ENCODE measurements around the gene C7orf57. TPM values are rescaled to one million over a fixed set of nuclear protein-coding genes. Genes with fewer than 3 reads are reported as not detected.

Gene C7orf57
- total RNA-seq, 1 experiment from 2014 or later: 0.15 TPM

- peaks cover 7 to 23% of the 10 kb centered on the region in 2 experiments; a peak in 2 of 4 replicates for H3K36me3 ChIP-seq (ENCODE audit: control insufficient read depth in 1 of 2, insufficient read depth in 2 of 2, low read length in 2 of 2)
- no peaks in the 10 kb centered on the region for H4K20me1 ChIP-seq (ENCODE audit: insufficient read depth)
- H3K9me2 ChIP-seq (ENCODE audit: insufficient read depth): no peaks in the 10 kb centered on the region
- no peaks in the 10 kb centered on the region for H3K79me2 ChIP-seq (ENCODE audit: insufficient read depth, low read length)
- DNase-seq (ENCODE audit: low read depth, low spot score): no peak
- no peak overlapping the region for H3K27ac ChIP-seq (ENCODE audit: low read depth, low read length)
- TF ChIP-seq, protein P1, sequence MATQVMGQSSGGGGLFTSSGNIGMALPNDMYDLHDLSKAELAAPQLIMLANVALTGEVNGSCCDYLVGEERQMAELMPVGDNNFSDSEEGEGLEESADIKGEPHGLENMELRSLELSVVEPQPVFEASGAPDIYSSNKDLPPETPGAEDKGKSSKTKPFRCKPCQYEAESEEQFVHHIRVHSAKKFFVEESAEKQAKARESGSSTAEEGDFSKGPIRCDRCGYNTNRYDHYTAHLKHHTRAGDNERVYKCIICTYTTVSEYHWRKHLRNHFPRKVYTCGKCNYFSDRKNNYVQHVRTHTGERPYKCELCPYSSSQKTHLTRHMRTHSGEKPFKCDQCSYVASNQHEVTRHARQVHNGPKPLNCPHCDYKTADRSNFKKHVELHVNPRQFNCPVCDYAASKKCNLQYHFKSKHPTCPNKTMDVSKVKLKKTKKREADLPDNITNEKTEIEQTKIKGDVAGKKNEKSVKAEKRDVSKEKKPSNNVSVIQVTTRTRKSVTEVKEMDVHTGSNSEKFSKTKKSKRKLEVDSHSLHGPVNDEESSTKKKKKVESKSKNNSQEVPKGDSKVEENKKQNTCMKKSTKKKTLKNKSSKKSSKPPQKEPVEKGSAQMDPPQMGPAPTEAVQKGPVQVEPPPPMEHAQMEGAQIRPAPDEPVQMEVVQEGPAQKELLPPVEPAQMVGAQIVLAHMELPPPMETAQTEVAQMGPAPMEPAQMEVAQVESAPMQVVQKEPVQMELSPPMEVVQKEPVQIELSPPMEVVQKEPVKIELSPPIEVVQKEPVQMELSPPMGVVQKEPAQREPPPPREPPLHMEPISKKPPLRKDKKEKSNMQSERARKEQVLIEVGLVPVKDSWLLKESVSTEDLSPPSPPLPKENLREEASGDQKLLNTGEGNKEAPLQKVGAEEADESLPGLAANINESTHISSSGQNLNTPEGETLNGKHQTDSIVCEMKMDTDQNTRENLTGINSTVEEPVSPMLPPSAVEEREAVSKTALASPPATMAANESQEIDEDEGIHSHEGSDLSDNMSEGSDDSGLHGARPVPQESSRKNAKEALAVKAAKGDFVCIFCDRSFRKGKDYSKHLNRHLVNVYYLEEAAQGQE (IDR thresholded peaks at IDR 0.05; ENCODE audit: low read depth): no peak
- no peak for ATAC-seq
- intact Hi-C loops (cut with micrococcal nuclease): no loop called here
- H2AFZ ChIP-seq (ENCODE audit: low read depth, low read length, poor library complexity, severe bottlenecking): no peak overlapping the region
- H3K4me1 ChIP-seq (ENCODE audit: control insufficient read depth in 1 of 2, insufficient read depth in 2 of 2, low read length in 2 of 2): no peaks in the 10 kb centered on the region
- ChIA-PET RAD21 (ENCODE audit: low non-redundant PET in 1 of 2, low total read pairs in 2 of 2, uncharacterized antibody in 2 of 2, unreplicated experiment in 2 of 2) (no interaction called here), POLR2A (interaction anchor here (1.2 kb wide), 1 partner anchor 14 kb away, joined by 4 read pairs; no protein-coding TSS in a partner anchor), CTCF (no interaction called here)
- no peak overlapping the region for H3K4me3 ChIP-seq (replicated peaks in 1 of 2; ENCODE audit: low read depth in 1 of 2, low read length in 2 of 2)
- no TSS peak for BruUV-seq (replicated peaks)
- H3K9ac ChIP-seq (ENCODE audit: low read length): no peak overlapping the region
- H3K9me3 ChIP-seq (ENCODE audit: control insufficient read depth in 1 of 2, insufficient read depth in 1 of 2, low read depth in 1 of 2, low read length in 2 of 2): no peaks in the 10 kb centered on the region
- H3K4me2 ChIP-seq (ENCODE audit: low read length): no peak overlapping the region
- no peaks in the 10 kb centered on the region for H3K27me3 ChIP-seq (ENCODE audit: insufficient read depth, low read length)
These were observed 71.7 kb downstream of the C7orf57 start for GRCh38 chr7:48106906-48107659.

- Histone ChIP-seq H3K79me2 (ENCODE audit: insufficient read depth, low read length) (no peaks in the 10 kb centered on the region), H2AFZ (ENCODE audit: low read depth, low read length, poor library complexity, severe bottlenecking) (no peak overlapping the region), H3K4me2 (ENCODE audit: low read length) (no peak overlapping the region), H3K27me3 (ENCODE audit: insufficient read depth, low read length) (no peaks in the 10 kb centered on the region), H4K20me1 (ENCODE audit: insufficient read depth) (no peaks in the 10 kb centered on the region), H3K9me3 (ENCODE audit: control insufficient read depth in 1 of 2, insufficient read depth in 1 of 2, low read depth in 1 of 2, low read length in 2 of 2) (no peaks in the 10 kb centered on the region), H3K9ac (ENCODE audit: low read length) (no peak overlapping the region), H3K4me3 (replicated peaks in 1 of 2; ENCODE audit: low read depth in 1 of 2, low read length in 2 of 2) (no peak overlapping the region), H3K9me2 (ENCODE audit: insufficient read depth) (no peaks in the 10 kb centered on the region), H3K27ac (ENCODE audit: low read depth, low read length) (no peak overlapping the region), H3K36me3 (ENCODE audit: control insufficient read depth in 1 of 2, insufficient read depth in 2 of 2, low read length in 2 of 2) (peaks cover 7 to 16% of the 10 kb centered on the region in 2 experiments; a peak in 2 of 4 replicates), H3K4me1 (ENCODE audit: control insufficient read depth in 1 of 2, insufficient read depth in 2 of 2, low read length in 2 of 2) (no peaks in the 10 kb centered on the region)
- ATAC-seq (no peak), DNase-seq (ENCODE audit: low read depth, low spot score) (no peak)
- ChIA-PET RAD21 (ENCODE audit: low non-redundant PET in 1 of 2, low total read pairs in 2 of 2, uncharacterized antibody in 2 of 2, unreplicated experiment in 2 of 2) (no interaction called here), POLR2A (interaction anchor here (1.2 kb wide), 1 partner anchor 15 kb away, joined by 4 read pairs; no protein-coding TSS in a partner anchor), CTCF (interaction anchor here (1.0 to 4.0 kb wide), 2 partner anchors 116 to 163 kb away, joined by 4 to 31 read pairs; no protein-coding TSS in a partner anchor)
- intact Hi-C loops (cut with micrococcal nuclease): no loop called here
- BruUV-seq (replicated peaks): no TSS peak
- TF ChIP-seq CBX3 (IDR thresholded peaks at IDR 0.05; ENCODE audit: low read depth): no peak
- no peak for TF ChIP-seq ZBTB33 (IDR thresholded peaks at IDR 0.05; ENCODE audit: extremely low read depth, insufficient replicate concordance, low read length)
- no peak for TF ChIP-seq JUND (IDR thresholded peaks at IDR 0.05)
- TF ChIP-seq, protein P1 (IDR thresholded peaks at IDR 0.05; ENCODE audit: low read depth): no peak
- TF ChIP-seq TCF7L2 (IDR thresholded peaks at IDR 0.05; ENCODE audit: borderline replicate concordance, extremely low read depth, insufficient read depth, insufficient read length): no peak
- no peak for TF ChIP-seq SIN3A (IDR thresholded peaks at IDR 0.05; ENCODE audit: low read depth)
- no peak for TF ChIP-seq RAD21 (IDR thresholded peaks at IDR 0.05; ENCODE audit: low read depth)
- TF ChIP-seq ZFX (IDR thresholded peaks at IDR 0.05): no peak
These were observed 72.7 kb downstream of the C7orf57 start for GRCh38 chr7:48107926-48108472.

All from HCT116 (cell line).